ENCODE results near the gene DUSP7.

DNA sequence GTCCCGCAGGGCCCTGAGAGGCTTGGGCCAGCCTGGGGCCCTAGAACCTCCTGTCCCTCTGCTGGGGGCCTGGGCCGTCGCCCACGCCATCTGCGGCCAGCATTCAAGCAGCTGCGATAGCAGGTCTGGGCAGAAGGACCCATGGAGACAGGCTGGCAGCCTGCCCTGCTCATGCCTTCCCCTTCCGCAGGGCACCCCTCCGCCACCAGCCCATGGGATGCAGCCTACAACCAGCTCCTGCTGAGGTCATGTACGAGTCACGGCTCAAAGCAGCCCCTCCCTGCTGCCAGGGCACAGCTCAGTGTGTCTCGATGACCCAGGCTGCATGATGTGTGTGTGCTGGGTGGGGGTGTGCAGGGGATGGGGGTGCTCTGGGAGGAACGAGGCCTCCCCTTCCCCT lies 27.8 kb downstream of the DUSP7 start:
- no peak for TF ChIP-seq ETV6 (CRISPR knock-in tag; IDR thresholded peaks at IDR 0.05)
- TF ChIP-seq, protein P1, sequence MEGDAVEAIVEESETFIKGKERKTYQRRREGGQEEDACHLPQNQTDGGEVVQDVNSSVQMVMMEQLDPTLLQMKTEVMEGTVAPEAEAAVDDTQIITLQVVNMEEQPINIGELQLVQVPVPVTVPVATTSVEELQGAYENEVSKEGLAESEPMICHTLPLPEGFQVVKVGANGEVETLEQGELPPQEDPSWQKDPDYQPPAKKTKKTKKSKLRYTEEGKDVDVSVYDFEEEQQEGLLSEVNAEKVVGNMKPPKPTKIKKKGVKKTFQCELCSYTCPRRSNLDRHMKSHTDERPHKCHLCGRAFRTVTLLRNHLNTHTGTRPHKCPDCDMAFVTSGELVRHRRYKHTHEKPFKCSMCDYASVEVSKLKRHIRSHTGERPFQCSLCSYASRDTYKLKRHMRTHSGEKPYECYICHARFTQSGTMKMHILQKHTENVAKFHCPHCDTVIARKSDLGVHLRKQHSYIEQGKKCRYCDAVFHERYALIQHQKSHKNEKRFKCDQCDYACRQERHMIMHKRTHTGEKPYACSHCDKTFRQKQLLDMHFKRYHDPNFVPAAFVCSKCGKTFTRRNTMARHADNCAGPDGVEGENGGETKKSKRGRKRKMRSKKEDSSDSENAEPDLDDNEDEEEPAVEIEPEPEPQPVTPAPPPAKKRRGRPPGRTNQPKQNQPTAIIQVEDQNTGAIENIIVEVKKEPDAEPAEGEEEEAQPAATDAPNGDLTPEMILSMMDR (IDR thresholded peaks at IDR 0.05): no peak
- TF ChIP-seq, protein P2, sequence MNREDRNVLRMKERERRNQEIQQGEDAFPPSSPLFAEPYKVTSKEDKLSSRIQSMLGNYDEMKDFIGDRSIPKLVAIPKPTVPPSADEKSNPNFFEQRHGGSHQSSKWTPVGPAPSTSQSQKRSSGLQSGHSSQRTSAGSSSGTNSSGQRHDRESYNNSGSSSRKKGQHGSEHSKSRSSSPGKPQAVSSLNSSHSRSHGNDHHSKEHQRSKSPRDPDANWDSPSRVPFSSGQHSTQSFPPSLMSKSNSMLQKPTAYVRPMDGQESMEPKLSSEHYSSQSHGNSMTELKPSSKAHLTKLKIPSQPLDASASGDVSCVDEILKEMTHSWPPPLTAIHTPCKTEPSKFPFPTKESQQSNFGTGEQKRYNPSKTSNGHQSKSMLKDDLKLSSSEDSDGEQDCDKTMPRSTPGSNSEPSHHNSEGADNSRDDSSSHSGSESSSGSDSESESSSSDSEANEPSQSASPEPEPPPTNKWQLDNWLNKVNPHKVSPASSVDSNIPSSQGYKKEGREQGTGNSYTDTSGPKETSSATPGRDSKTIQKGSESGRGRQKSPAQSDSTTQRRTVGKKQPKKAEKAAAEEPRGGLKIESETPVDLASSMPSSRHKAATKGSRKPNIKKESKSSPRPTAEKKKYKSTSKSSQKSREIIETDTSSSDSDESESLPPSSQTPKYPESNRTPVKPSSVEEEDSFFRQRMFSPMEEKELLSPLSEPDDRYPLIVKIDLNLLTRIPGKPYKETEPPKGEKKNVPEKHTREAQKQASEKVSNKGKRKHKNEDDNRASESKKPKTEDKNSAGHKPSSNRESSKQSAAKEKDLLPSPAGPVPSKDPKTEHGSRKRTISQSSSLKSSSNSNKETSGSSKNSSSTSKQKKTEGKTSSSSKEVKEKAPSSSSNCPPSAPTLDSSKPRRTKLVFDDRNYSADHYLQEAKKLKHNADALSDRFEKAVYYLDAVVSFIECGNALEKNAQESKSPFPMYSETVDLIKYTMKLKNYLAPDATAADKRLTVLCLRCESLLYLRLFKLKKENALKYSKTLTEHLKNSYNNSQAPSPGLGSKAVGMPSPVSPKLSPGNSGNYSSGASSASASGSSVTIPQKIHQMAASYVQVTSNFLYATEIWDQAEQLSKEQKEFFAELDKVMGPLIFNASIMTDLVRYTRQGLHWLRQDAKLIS (CRISPR knock-in tag; IDR thresholded peaks at IDR 0.05; ENCODE audit: borderline replicate concordance): no peak
- no peak for TF ChIP-seq TEAD1 (CRISPR knock-in tag; IDR thresholded peaks at IDR 0.05)
- TF ChIP-seq ZNF317 (CRISPR knock-in tag; IDR thresholded peaks at IDR 0.05; ENCODE audit: borderline replicate concordance, low read depth): no peak
- TF ChIP-seq, protein P3, sequence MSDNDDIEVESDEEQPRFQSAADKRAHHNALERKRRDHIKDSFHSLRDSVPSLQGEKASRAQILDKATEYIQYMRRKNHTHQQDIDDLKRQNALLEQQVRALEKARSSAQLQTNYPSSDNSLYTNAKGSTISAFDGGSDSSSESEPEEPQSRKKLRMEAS (CRISPR knock-in tag; IDR thresholded peaks at IDR 0.05): no peak
- TF ChIP-seq NR1H2 (CRISPR knock-in tag; IDR thresholded peaks at IDR 0.05): no peak
- TF ChIP-seq ELF4 (CRISPR knock-in tag; IDR thresholded peaks at IDR 0.05; ENCODE audit: low read depth): no peak
- no peak for TF ChIP-seq TEAD4 (CRISPR knock-in tag; IDR thresholded peaks at IDR 0.05)
- TF ChIP-seq IRF2 (CRISPR knock-in tag; IDR thresholded peaks at IDR 0.05; ENCODE audit: borderline replicate concordance, low read depth): no peak
- TF ChIP-seq, protein P4, sequence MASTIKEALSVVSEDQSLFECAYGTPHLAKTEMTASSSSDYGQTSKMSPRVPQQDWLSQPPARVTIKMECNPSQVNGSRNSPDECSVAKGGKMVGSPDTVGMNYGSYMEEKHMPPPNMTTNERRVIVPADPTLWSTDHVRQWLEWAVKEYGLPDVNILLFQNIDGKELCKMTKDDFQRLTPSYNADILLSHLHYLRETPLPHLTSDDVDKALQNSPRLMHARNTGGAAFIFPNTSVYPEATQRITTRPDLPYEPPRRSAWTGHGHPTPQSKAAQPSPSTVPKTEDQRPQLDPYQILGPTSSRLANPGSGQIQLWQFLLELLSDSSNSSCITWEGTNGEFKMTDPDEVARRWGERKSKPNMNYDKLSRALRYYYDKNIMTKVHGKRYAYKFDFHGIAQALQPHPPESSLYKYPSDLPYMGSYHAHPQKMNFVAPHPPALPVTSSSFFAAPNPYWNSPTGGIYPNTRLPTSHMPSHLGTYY (CRISPR knock-in tag; IDR thresholded peaks at IDR 0.05): no peak
- no peak for TF ChIP-seq SP1 (CRISPR knock-in tag; conservative IDR thresholded peaks at IDR 0.05)
- no peak for TF ChIP-seq JUN (CRISPR knock-in tag; IDR thresholded peaks at IDR 0.05)
- TF ChIP-seq MYBL2 (CRISPR knock-in tag; IDR thresholded peaks at IDR 0.05): no peak

Measured in WTC11 (cell line).